Cardiac fibroblast (primary cell): Measurements from ENCODE around the gene P2RX6.

ENCODE experiments used
- DNase-seq, 2 donors: peaks; one replicate each; pipeline versions ENCODE4 v3.0.0 to v3.0.0-alpha.2; 2010; ENCODE audit warnings: low read depth in 2 of 2
- H3K4me3 ChIP-seq, 2 donors: replicated peaks in 1 of 2; 1 replicate in 1 of 2; 2 replicates in 1 of 2; pipeline ENCODE4 v1.5.1; 2011; ENCODE audit warnings: low read depth in 2 of 2, low read length in 2 of 2, mild to moderate bottlenecking in 2 of 2, moderate library complexity in 1 of 2
- TF ChIP-seq, protein P1 (sequence below): IDR thresholded peaks from one replicate; pipeline ENCODE4 v1.5.1; 2011; ENCODE audit warnings: low read depth, mild to moderate bottlenecking, low read length, inconsistent platforms

The P2RX6 gene

DNA sequence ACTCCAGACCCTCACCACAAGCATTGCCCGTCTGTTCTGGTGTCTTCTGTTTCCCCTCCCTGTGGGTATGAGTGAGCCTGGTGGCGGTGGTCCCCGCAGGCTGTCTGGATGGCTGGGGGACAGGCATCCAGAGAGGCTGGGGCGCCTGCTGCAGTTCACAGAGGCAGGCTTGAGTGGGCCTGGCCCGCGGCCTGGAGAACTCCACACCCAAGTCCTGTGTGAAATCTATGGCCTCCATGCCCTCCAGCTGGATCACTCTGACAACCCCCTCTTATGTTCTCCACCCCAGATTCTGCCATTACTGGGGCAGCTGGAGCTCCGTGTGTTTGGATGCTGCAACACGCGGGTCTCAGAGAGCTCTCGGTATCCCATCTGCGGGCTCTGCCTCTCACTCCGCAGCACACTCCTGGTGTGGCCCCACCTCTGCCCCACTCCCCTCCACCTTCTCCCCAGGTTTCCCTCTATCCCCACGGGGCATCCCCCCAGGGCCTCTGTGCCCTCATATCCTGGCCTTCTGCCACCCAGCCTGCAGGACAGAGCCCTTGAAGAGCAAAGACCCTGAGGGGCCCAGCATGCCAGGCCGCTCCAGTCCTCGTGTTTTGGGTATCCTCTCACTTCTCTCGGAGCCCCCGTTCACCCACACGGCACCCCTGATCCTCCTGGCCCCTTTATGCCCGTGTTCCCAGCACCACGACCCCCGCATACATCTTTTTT is 62.1 kb downstream of the P2RX6 start:
- TF ChIP-seq, protein P1, sequence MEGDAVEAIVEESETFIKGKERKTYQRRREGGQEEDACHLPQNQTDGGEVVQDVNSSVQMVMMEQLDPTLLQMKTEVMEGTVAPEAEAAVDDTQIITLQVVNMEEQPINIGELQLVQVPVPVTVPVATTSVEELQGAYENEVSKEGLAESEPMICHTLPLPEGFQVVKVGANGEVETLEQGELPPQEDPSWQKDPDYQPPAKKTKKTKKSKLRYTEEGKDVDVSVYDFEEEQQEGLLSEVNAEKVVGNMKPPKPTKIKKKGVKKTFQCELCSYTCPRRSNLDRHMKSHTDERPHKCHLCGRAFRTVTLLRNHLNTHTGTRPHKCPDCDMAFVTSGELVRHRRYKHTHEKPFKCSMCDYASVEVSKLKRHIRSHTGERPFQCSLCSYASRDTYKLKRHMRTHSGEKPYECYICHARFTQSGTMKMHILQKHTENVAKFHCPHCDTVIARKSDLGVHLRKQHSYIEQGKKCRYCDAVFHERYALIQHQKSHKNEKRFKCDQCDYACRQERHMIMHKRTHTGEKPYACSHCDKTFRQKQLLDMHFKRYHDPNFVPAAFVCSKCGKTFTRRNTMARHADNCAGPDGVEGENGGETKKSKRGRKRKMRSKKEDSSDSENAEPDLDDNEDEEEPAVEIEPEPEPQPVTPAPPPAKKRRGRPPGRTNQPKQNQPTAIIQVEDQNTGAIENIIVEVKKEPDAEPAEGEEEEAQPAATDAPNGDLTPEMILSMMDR, result no peak

More for the DNA sequence above, 62.1 kb downstream of the P2RX6 start:
- H3K4me3 ChIP-seq, result no peak overlapping the region
- DNase-seq, result no peak
